Dermis microvascular lymphatic vessel endothelial cell (primary cell): Measurements from ENCODE around the gene ELAVL1. TPM values are rescaled to one million over a fixed set of nuclear protein-coding genes. Genes with fewer than 3 reads are reported as not detected.
"Not testable (repeated sequence)": the region's sequence is repeated elsewhere in the genome, so short reads cannot be mapped to it uniquely, and the experiment has no call there.

ENCODE experiments used
- DNase-seq, 2 donors: peaks; one replicate each; pipeline versions ENCODE4 v3.0.0 to v3.0.0-alpha.2; 2010; ENCODE audit warnings: low read depth in 2 of 2
- total RNA-seq: library from RNA; depleted of rRNA; stranded (reverse); fragments of >200 nt; gene quantifications from 2 replicates; pipeline ENCODE4 v1.2.1, GENCODE V29; 2014

The ELAVL1 gene
- 19.0 and 40.5 TPM in 2 replicates for total RNA-seq

GRCh38 chr19:8005534-8006256, at the start of gene ELAVL1:
TSS of gene ELAVL1 (minus strand) at chr19:8005641. CDS start at chr19:7991815, 13,826 bp downstream.
- peak; percentile 68 to 93 for DNase-seq

GRCh38 chr19:8054169-8054568, 48.7 kb upstream of the ELAVL1 start:
- no peak for DNase-seq

GRCh38 chr19:8052464-8052859, 47.0 kb upstream of the ELAVL1 start, which contains the start of gene CCL25:
TSS of gene CCL25 (plus strand) at chr19:8052760. CDS start at chr19:8053050, 290 bp downstream.
- DNase-seq = no peak

- peak; percentile 47 to 81 for DNase-seq
Measured at GRCh38 chr19:8050274-8051096, 45.0 kb upstream of the ELAVL1 start.

- DNase-seq = no peak
Measured at GRCh38 chr19:8046569-8047165, 41.2 kb upstream of the ELAVL1 start.

- DNase-seq = no peak
Measured at GRCh38 chr19:8045872-8046568, 40.6 kb upstream of the ELAVL1 start.

GRCh38 chr19:8044018-8044417, 38.6 kb upstream of the ELAVL1 start:
- DNase-seq = no peak

GRCh38 chr19:8042900-8043299, 37.5 kb upstream of the ELAVL1 start:
- no peak for DNase-seq

GRCh38 chr19:8041531-8041931, 36.1 kb upstream of the ELAVL1 start:
- no peak for DNase-seq

- DNase-seq = no peak
Measured at GRCh38 chr19:8039231-8039630, 33.8 kb upstream of the ELAVL1 start.

- no peak for DNase-seq
Measured at GRCh38 chr19:8038815-8039214, 33.4 kb upstream of the ELAVL1 start.

GRCh38 chr19:8036434-8037099, 31.1 kb upstream of the ELAVL1 start:
- DNase-seq = no peak

GRCh38 chr19:8034178-8034525, 28.7 kb upstream of the ELAVL1 start:
- DNase-seq = no peak

GRCh38 chr19:8033287-8034177, 28.1 kb upstream of the ELAVL1 start:
- DNase-seq = not testable (repeated sequence)

GRCh38 chr19:8030960-8031359, 25.5 kb upstream of the ELAVL1 start:
- no peak for DNase-seq

GRCh38 chr19:8028951-8029491, 23.6 kb upstream of the ELAVL1 start:
- no peak for DNase-seq

- DNase-seq = no peak
Measured at GRCh38 chr19:8025316-8025715, 19.9 kb upstream of the ELAVL1 start.

- DNase-seq = not testable (repeated sequence)
Measured at GRCh38 chr19:8024256-8024655, 18.8 kb upstream of the ELAVL1 start.

- no peak for DNase-seq
Measured at GRCh38 chr19:8023371-8023770, 17.9 kb upstream of the ELAVL1 start.

- no peak for DNase-seq
Measured at GRCh38 chr19:8022275-8022674, 16.8 kb upstream of the ELAVL1 start.
